Testis (tissue), 5 donors: ENCODE measurements around the gene CDK4. TPM values are rescaled to one million over a fixed set of nuclear protein-coding genes. Genes with fewer than 3 reads are reported as not detected.

Experiments
- DNase-seq: peaks from one replicate; pipeline ENCODE4 v3.0.0-alpha.2; 2019
- H3K27ac ChIP-seq, 2 donors: fragments of 200-600 bp; sonication (generic); one replicate each; pipeline ENCODE4 v1.5.1; 2019
- H3K27me3 ChIP-seq: fragments of 200-600 bp; sonication (generic); one replicate; pipeline ENCODE4 v1.5.1; 2019
- H3K36me3 ChIP-seq: fragments of 200-600 bp; sonication (generic); one replicate; pipeline ENCODE4 v1.5.1; 2017; ENCODE audit warnings: low read depth; ENCODE audit errors: missing control alignments
- H3K4me1 ChIP-seq: fragments of 200-600 bp; sonication (generic); one replicate; pipeline ENCODE4 v1.5.1; 2019
- H3K4me3 ChIP-seq, 2 donors: fragments of 200-600 bp; sonication (generic); one replicate each; pipeline ENCODE4 v1.5.1; 2017 to 2019
- H3K9me3 ChIP-seq: fragments of 200-600 bp; sonication (generic); one replicate; pipeline ENCODE4 v1.5.1; 2017
- POLR2A ChIP-seq: fragments of 450-650 bp; IDR thresholded peaks from one replicate; pipeline ENCODE4 v1.6.1; 2017; ENCODE audit warnings: antibody characterized with exemption, mild to moderate bottlenecking, moderate library complexity
- WGBS, 2 donors: methylation state at CpG; one replicate each; pipeline ENCODE4 v1.1.5; 2018; 5-methylcytosine and 5-hydroxymethylcytosine counted together
- intact Hi-C: fragments of 100-400 bp; cut with DNase I; formaldehyde crosslinking; loops from one replicate; pipeline ENCODE4 v1.15.1; 2023; ENCODE audit warnings: low total_unique reads
- long read RNA-seq, 2 donors: transcript quantifications; one replicate each; lab custom pipeline, GENCODE V29; 2026
- polyA plus RNA-seq: library from polyadenylated mRNA; stranded (reverse); fragments of 350-450 nt; fragmentation: Illumina TruSeq; extraction: RNeasy Lipid Tissue Mini Kit (QIAGEN cat#74804); gene quantifications from one replicate; pipeline ENCODE4 v1.2.3, GENCODE V29; 2014; ENCODE audit warnings: low read depth, low replicate concordance; ENCODE audit not compliant: insufficient read depth
- total RNA-seq, 2 donors: library from RNA; depleted of rRNA; stranded (reverse); fragments of >200 nt; gene quantifications; one replicate each; pipeline ENCODE4 v1.2.3, GENCODE V29; 2016
- TF ChIP-seq, protein P1 (sequence below), 3 experiments: fragments of 450-650 bp in 2 of 3; fragments of 200-600 bp in 1 of 3; sonication (generic) in 1 of 3; IDR thresholded peaks; one replicate each; pipeline ENCODE4 v1.5.1; 2016 to 2019; ENCODE audit warnings: antibody characterized with exemption in 3 of 3, mild to moderate bottlenecking in 2 of 3, moderate library complexity in 1 of 3

The CDK4 gene
- 10 to 100 TPM; 47.0 to 73.5 TPM for total RNA-seq
- polyA plus RNA-seq, result 64.4 TPM
- long read RNA-seq, donor 1, transcript CDK4-201 (8 exons, 2,076 nt), result major isoform, 75 of 99 reads
- long read RNA-seq, donor 1, partial matches to known transcripts, result 0 of 99 reads
- long read RNA-seq, donor 1, other reads (novel, unspliced or antisense), result 22 of 99 reads
- long read RNA-seq, donor 2, transcript CDK4-201 (8 exons, 2,076 nt), result major isoform, 39 of 56 reads
- long read RNA-seq, donor 2, partial matches to known transcripts, result 7 of 56 reads
- long read RNA-seq, donor 2, other reads (novel, unspliced or antisense), result 8 of 56 reads

DNA sequence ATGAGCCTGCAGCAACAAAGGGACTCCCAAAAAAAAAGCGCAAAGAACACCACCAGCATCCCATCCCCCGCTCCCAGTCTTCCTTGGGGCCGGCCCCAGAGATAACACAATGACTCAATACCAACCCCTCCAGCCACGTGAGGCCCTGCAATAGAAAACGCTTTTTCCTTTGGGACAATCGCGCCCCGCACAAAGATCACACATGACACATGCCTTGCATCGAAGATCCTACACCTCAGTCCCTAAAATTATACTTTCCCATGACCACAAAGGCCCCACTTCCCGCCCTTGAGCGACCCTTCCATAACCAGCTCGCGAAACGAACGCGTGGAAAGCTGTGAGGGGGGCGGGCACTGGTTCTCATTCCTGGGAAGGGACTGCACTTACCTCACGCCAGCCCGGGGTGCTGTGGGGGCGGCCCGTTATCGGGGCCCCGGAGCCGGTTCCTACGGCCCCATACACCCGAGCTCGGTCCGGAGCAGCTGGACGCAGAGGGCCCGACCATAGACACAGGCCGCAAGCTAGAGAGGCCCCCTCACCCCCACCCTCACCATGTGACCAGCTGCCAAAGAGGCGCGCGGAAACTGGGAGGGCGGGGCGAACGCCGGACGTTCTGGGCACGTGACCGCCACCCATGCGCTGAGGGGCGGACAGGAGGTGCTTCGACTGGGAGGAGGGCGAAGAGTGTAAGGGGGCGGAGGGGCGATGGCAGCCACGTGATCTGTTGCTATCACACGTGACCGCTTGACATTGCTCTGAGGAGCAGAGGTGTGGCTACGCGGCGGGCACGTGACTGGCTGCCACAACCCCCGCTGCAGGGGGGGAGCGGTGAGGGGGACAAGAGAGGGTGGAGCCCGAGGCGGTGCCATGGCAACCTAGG lies at the start of gene CDK4:
Gene CDK4 (minus strand): TSS at position 523 of the 880 bp plus-strand sequence. CDS start 593 bp downstream, outside the sequence.
- no peak for TF ChIP-seq POLR2A
- TF ChIP-seq, protein P1, sequence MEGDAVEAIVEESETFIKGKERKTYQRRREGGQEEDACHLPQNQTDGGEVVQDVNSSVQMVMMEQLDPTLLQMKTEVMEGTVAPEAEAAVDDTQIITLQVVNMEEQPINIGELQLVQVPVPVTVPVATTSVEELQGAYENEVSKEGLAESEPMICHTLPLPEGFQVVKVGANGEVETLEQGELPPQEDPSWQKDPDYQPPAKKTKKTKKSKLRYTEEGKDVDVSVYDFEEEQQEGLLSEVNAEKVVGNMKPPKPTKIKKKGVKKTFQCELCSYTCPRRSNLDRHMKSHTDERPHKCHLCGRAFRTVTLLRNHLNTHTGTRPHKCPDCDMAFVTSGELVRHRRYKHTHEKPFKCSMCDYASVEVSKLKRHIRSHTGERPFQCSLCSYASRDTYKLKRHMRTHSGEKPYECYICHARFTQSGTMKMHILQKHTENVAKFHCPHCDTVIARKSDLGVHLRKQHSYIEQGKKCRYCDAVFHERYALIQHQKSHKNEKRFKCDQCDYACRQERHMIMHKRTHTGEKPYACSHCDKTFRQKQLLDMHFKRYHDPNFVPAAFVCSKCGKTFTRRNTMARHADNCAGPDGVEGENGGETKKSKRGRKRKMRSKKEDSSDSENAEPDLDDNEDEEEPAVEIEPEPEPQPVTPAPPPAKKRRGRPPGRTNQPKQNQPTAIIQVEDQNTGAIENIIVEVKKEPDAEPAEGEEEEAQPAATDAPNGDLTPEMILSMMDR (IDR thresholded peaks at IDR 0.05), result no peak
- Histone ChIP-seq H3K36me3 (peaks cover 6% of the 10 kb centered on the region), H3K27ac (peak within 1 kb of the TSS; percentile 81 to 87), H3K4me3 (peak within 1 kb of the TSS; percentile 70 to 80), H3K9me3 (no peaks in the 10 kb centered on the region), H3K27me3 (no peaks in the 10 kb centered on the region), H3K4me1 (peaks cover 27% of the 10 kb centered on the region)
- intact Hi-C loops, result no loop called here
- DNase-seq, result peak; percentile 100
- WGBS, 2 donors, result 0 to 1% methylated on average over 45 to 58 of the region's 58 CpGs

DNA sequence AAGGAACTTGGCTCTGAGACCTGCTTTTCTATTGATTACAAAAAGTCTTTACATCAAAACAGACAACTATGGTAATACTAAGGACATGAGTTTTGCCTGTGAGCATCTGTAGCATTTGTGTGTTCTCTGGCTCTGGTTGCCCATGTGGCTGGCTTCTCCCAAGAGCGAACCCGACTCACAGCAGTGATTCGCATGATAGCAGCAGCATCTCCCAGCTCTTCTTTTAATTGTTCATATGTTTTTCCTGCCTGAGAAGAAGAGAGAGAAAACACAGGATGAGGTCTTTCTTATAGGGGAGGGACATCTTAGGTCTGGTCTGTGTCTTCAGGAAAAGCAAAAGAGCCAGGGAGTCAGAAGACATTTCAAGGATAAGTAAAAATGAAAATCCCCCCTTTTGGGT lies 48.9 kb upstream of the CDK4 start:
- 94 to 98% methylated on average over 3 of the region's 3 CpGs for WGBS, 2 donors
- H3K27me3 ChIP-seq, result no peaks in the 10 kb centered on the region
- intact Hi-C loops, result loop anchor here (10.0 kb wide), 1 partner anchor 104 kb away; no protein-coding TSS in a partner anchor
- H3K9me3 ChIP-seq, result no peaks in the 10 kb centered on the region
- no peak for DNase-seq
- TF ChIP-seq POLR2A, result no peak
- TF ChIP-seq, protein P1 (IDR thresholded peaks at IDR 0.05), result no peak
- H3K4me1 ChIP-seq, result no peaks in the 10 kb centered on the region
- H3K27ac ChIP-seq, result no peak overlapping the region
- H3K4me3 ChIP-seq, result no peak overlapping the region
- H3K36me3 ChIP-seq, result no peaks in the 10 kb centered on the region

DNA sequence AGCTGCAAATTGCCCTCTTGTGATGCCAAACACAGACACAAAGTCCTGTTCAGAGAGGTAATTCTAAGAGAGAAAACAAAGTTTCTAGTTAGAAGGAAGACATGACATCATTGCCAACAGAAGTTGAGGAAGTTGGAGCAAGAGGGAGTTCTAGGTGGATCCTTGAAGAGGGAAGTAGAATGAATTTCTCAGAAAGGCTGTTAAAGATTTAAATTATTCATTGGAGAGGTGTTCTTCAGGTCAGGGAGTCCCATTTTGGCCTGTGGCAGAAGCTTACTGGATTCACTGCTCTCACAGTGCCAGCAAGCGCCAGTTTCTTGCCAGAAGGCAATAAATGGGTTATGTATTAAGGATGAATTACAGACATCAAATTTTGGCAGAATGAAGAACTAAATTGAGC lies 45.8 kb upstream of the CDK4 start:
- intact Hi-C loops, result no loop called here
- no peak overlapping the region for H3K4me3 ChIP-seq
- H3K27me3 ChIP-seq, result no peaks in the 10 kb centered on the region
- no peak overlapping the region for H3K27ac ChIP-seq
- H3K4me1 ChIP-seq, result no peaks in the 10 kb centered on the region
- no peak for DNase-seq
- no peaks in the 10 kb centered on the region for H3K36me3 ChIP-seq
- no peaks in the 10 kb centered on the region for H3K9me3 ChIP-seq
- TF ChIP-seq, protein P1 (IDR thresholded peaks at IDR 0.05), result no peak
- TF ChIP-seq POLR2A, result no peak
- 96 to 100% methylated on average over 1 of the region's 1 CpG for WGBS, 2 donors

DNA sequence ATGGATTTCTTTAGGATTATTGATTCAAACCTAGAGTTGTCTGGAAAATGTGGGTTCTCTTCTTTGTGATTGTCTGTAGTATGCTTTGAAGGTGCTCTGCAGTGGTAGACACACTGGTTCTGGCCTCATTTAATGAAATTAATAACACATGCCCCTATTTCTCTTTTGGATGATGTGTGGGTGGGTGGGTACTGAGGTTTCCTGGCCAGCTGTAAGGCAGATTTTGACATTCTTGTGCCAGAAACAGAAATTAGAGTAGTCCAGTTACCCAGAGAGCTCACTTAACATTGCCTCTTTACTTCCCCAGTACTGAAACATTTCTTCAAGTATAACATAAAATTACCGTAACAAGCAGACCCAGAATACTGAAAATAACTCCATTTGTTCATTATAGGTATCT lies 44.9 kb upstream of the CDK4 start:
- no peak overlapping the region for H3K4me3 ChIP-seq
- no peak overlapping the region for H3K27ac ChIP-seq
- no peak for DNase-seq
- H3K27me3 ChIP-seq, result no peaks in the 10 kb centered on the region
- WGBS, 2 donors, result 97 to 100% methylated on average over 1 of the region's 1 CpG
- no peaks in the 10 kb centered on the region for H3K4me1 ChIP-seq
- intact Hi-C loops, result no loop called here
- H3K9me3 ChIP-seq, result no peaks in the 10 kb centered on the region
- no peaks in the 10 kb centered on the region for H3K36me3 ChIP-seq
- TF ChIP-seq, protein P1 (IDR thresholded peaks at IDR 0.05), result no peak
- TF ChIP-seq POLR2A, result no peak
